ENCODE measurements around the gene GLIPR2. TPM values are rescaled to one million over a fixed set of nuclear protein-coding genes. Genes with fewer than 3 reads are reported as not detected.

The GLIPR2 gene
- total and polyA plus RNA-seq, 2 of the 4 experiments (the other 2 are of a cell fraction): 35.8 to 43.3 TPM

GRCh38 chr9:36208521-36209253 is 72.2 kb downstream of the GLIPR2 start (continued):
- TF ChIP-seq RCOR1 (IDR thresholded peaks at IDR 0.05; ENCODE audit: insufficient replicate concordance, low read length): no peak
- no peak for TF ChIP-seq FOS (IDR thresholded peaks at IDR 0.05; ENCODE audit: low read depth, low read length)

GRCh38 chr9:36210722-36211121 is 74.2 kb downstream of the GLIPR2 start:
- dilution Hi-C loops (cut with HindIII; ENCODE audit: low sequenced_read_pairs, unreplicated experiment) (no loop called here), intact Hi-C loops (cut with micrococcal nuclease) (loop anchor here (5.0 kb wide), 1 partner anchor 117 kb away; no protein-coding TSS in a partner anchor), in situ Hi-C loops (cut with MboI; ENCODE audit: low sequenced_read_pairs) (no loop called here)
- no peak for DNase-seq
- peaks cover 67% of the 10 kb centered on the region for H3K36me3 ChIP-seq (ENCODE audit: control insufficient read depth, insufficient read depth, low read length)
- no peak overlapping the region for H2BK20ac ChIP-seq (ENCODE audit: low read depth, low read length)
- no peak overlapping the region for H3K18ac ChIP-seq (ENCODE audit: low read depth, low read length)
- no peak overlapping the region for H3K56ac ChIP-seq (ENCODE audit: extremely low read depth, insufficient read depth, low read length)
- no peak overlapping the region for H3K4me3 ChIP-seq (ENCODE audit: insufficient read depth, low read depth, low read length)
- no TSS peak for BruUV-seq (replicated peaks)
- H2BK5ac ChIP-seq (ENCODE audit: low read depth, low read length, poor library complexity, severe bottlenecking): no peak overlapping the region
- no peak overlapping the region for H3K4ac ChIP-seq (ENCODE audit: low read depth, low read length)
- H3K9me3 ChIP-seq (ENCODE audit: control insufficient read depth, insufficient read depth, low read length): no peaks in the 10 kb centered on the region
- no peak for TF ChIP-seq MXI1 (IDR thresholded peaks at IDR 0.05; ENCODE audit: borderline replicate concordance, low read depth, low read length)
- TF ChIP-seq USF2 (IDR thresholded peaks at IDR 0.05; ENCODE audit: low read depth, low read length): no peak
- no peak for TF ChIP-seq CHD1 (IDR thresholded peaks at IDR 0.05; ENCODE audit: low read depth, low read length)
- no peak for TF ChIP-seq MAFK (IDR thresholded peaks at IDR 0.05; ENCODE audit: low read depth, low read length)
- no peak for TF ChIP-seq NFE2L2 (IDR thresholded peaks at IDR 0.05; ENCODE audit: low read depth, low read length)
- no peak for TF ChIP-seq BHLHE40 (IDR thresholded peaks at IDR 0.05; ENCODE audit: low read depth, low read length)
- no peak for TF ChIP-seq RCOR1 (IDR thresholded peaks at IDR 0.05; ENCODE audit: insufficient replicate concordance, low read length)
- no peak for TF ChIP-seq RAD21 (IDR thresholded peaks at IDR 0.05; ENCODE audit: low read length)
- no peak for TF ChIP-seq MAZ (IDR thresholded peaks at IDR 0.05; ENCODE audit: borderline replicate concordance, low read depth, low read length)
- no peak for TF ChIP-seq POLR2A (IDR thresholded peaks at IDR 0.05; ENCODE audit: low read depth, low read length)
- no peak for TF ChIP-seq ELK1 (IDR thresholded peaks at IDR 0.05; ENCODE audit: borderline replicate concordance, low read depth, low read length)
- no peak for TF ChIP-seq SMC3 (IDR thresholded peaks at IDR 0.05; ENCODE audit: low read depth, low read length)
- peaks cover 48% of the 10 kb centered on the region for H3K9me1 ChIP-seq (ENCODE audit: insufficient read depth, low read length)
- H4K5ac ChIP-seq (ENCODE audit: low read depth, low read length): no peak overlapping the region
- H4K8ac ChIP-seq (ENCODE audit: low read depth in 2 of 2, low read length in 2 of 2): no peak overlapping the region
- no peak overlapping the region for H2AK9ac ChIP-seq (replicated peaks; ENCODE audit: low read depth, low read length, poor library complexity)
- ChIA-PET CTCF (interaction anchor here (2.4 kb wide), 1 partner anchor 21 kb away, joined by 6 read pairs; no protein-coding TSS in a partner anchor), POLR2A (ENCODE audit: unreplicated experiment) (no interaction called here)
- H3K23ac ChIP-seq (ENCODE audit: low read depth, low read length): no peak overlapping the region
- H3K9ac ChIP-seq (ENCODE audit: low read depth, low read length): no peak overlapping the region
- H4K91ac ChIP-seq (ENCODE audit: insufficient read depth, low read depth, low read length): no peak overlapping the region
- no peak overlapping the region for H3K4me2 ChIP-seq (ENCODE audit: low read depth, low read length)
- no peak overlapping the region for H2BK120ac ChIP-seq (ENCODE audit: low read depth, low read length)
- H3K14ac ChIP-seq (replicated peaks; ENCODE audit: low read depth, low read length): no peak overlapping the region
- no peak for ATAC-seq (ENCODE audit: low read depth)
- no peak overlapping the region for H3K27ac ChIP-seq (ENCODE audit: insufficient read depth, low read length)
- H2AFZ ChIP-seq (replicated peaks; ENCODE audit: low read length, poor library complexity): no peak overlapping the region
- peaks cover 57 to 91% of the 10 kb centered on the region in 2 experiments for H3K79me1 ChIP-seq (ENCODE audit: low read depth in 1 of 2, low read length in 2 of 2)
- peaks cover 30% of the 10 kb centered on the region for H3K4me1 ChIP-seq (ENCODE audit: control insufficient read depth, insufficient read depth, low read length)
- H2AK5ac ChIP-seq (ENCODE audit: low read depth, low read length): no peak overlapping the region
- H3K27me3 ChIP-seq (ENCODE audit: control insufficient read depth, insufficient read depth, low read length): no peaks in the 10 kb centered on the region
- no peak overlapping the region for H2BK15ac ChIP-seq (ENCODE audit: low read depth, low read length)
- no CpG with 5 or more reads among the region's 8 CpGs for WGBS, 2 experiments (ENCODE audit: extremely low coverage in 2 of 2, insufficient read length in 1 of 2)
- peaks cover 82% of the 10 kb centered on the region for H4K20me1 ChIP-seq (ENCODE audit: insufficient read depth, low read length)
